ENCODE measurements around the gene CCL17. TPM values are rescaled to one million over a fixed set of nuclear protein-coding genes. Genes with fewer than 3 reads are reported as not detected.
A peak's percentile ranks its signal among the peaks of the same experiment; 100 is the strongest.
"Not testable (repeated sequence)": the region's sequence is repeated elsewhere in the genome, so short reads cannot be mapped to it uniquely, and the experiment has no call there.

CCL17 gene
- total and polyA plus RNA-seq, 2 donors = 32.6 to 38.6 TPM

GRCh38 chr16:57432989-57433388 is 28.4 kb downstream of the CCL17 start:
- WGBS = 96% methylated on average over 3 of the region's 3 CpGs
- Histone ChIP-seq H3K27ac (ENCODE audit: low read depth in 1 of 2, low read length in 1 of 2) (peak overlapping the region in 1 of 2 donors; percentile 81), H3K9me3 (ENCODE audit: control insufficient read depth in 2 of 2, insufficient read depth in 1 of 2, low read length in 1 of 2) (no peaks in the 10 kb centered on the region), H3K27me3 (ENCODE audit: control insufficient read depth in 2 of 2, insufficient read depth in 1 of 2, low read length in 1 of 2) (no peaks in the 10 kb centered on the region), H3K4me3 (ENCODE audit: low read length in 2 of 2) (no peak overlapping the region), H3K4me1 (ENCODE audit: control insufficient read depth in 2 of 2, insufficient read depth in 2 of 2, low read length in 2 of 2) (peaks cover 14 to 23% of the 10 kb centered on the region in 2 donors), H3K36me3 (ENCODE audit: control insufficient read depth in 2 of 2, insufficient read depth in 2 of 2, low read length in 1 of 2) (peaks cover 59 to 76% of the 10 kb centered on the region in 2 donors)
- DNase-seq (ENCODE audit: low read depth in 6 of 9, low spot score in 9 of 9) = peak in 1 of 9 donors; percentile 36

- no peak overlapping the region for H3K4me3 ChIP-seq (ENCODE audit: low read length in 2 of 2)
- H3K9me3 ChIP-seq (ENCODE audit: control insufficient read depth in 2 of 2, insufficient read depth in 1 of 2, low read length in 1 of 2) = peaks cover 0 to under 1% of the 10 kb centered on the region in 2 donors
- H3K36me3 ChIP-seq (ENCODE audit: control insufficient read depth in 2 of 2, insufficient read depth in 2 of 2, low read length in 1 of 2) = peaks cover 52 to 75% of the 10 kb centered on the region in 2 donors
- no peaks in the 10 kb centered on the region for H3K27me3 ChIP-seq (ENCODE audit: control insufficient read depth in 2 of 2, insufficient read depth in 1 of 2, low read length in 1 of 2)
- H3K4me1 ChIP-seq (ENCODE audit: control insufficient read depth in 2 of 2, insufficient read depth in 2 of 2, low read length in 2 of 2) = peaks cover 14 to 23% of the 10 kb centered on the region in 2 donors
- peak overlapping the region; percentile 6 to 76 for H3K27ac ChIP-seq (ENCODE audit: low read depth in 1 of 2, low read length in 1 of 2)
- DNase-seq (ENCODE audit: low read depth in 6 of 9, low spot score in 9 of 9) = peak in 7 of 9 donors; percentile 38 to 86 (median 65)
- WGBS = 25% methylated on average over 2 of the region's 2 CpGs
Measured at GRCh38 chr16:57434003-57434402, 29.4 kb downstream of the CCL17 start.

GRCh38 chr16:57435838-57436237 is 31.3 kb downstream of the CCL17 start:
- WGBS = 97% methylated on average over 1 of the region's 1 CpG
- H3K4me1 ChIP-seq (ENCODE audit: control insufficient read depth in 2 of 2, insufficient read depth in 2 of 2, low read length in 2 of 2) = peaks cover 14 to 23% of the 10 kb centered on the region in 2 donors
- peaks cover 49 to 72% of the 10 kb centered on the region in 2 donors for H3K36me3 ChIP-seq (ENCODE audit: control insufficient read depth in 2 of 2, insufficient read depth in 2 of 2, low read length in 1 of 2)
- no peak overlapping the region for H3K4me3 ChIP-seq (ENCODE audit: low read length in 2 of 2)
- H3K27me3 ChIP-seq (ENCODE audit: control insufficient read depth in 2 of 2, insufficient read depth in 1 of 2, low read length in 1 of 2) = no peaks in the 10 kb centered on the region
- H3K9me3 ChIP-seq (ENCODE audit: control insufficient read depth in 2 of 2, insufficient read depth in 1 of 2, low read length in 1 of 2) = peaks cover 2 to 13% of the 10 kb centered on the region in 2 donors
- peak overlapping the region in 1 of 2 donors; percentile 53 for H3K27ac ChIP-seq (ENCODE audit: low read depth in 1 of 2, low read length in 1 of 2)
- no peak for DNase-seq (ENCODE audit: low read depth in 6 of 9, low spot score in 9 of 9)

GRCh38 chr16:57439947-57440346 is 35.4 kb downstream of the CCL17 start:
- WGBS = over 99% methylated on average over 8 of the region's 8 CpGs
- not testable (repeated sequence) for H3K27ac ChIP-seq (ENCODE audit: low read depth in 1 of 2, low read length in 1 of 2); DNase-seq (ENCODE audit: low read depth in 6 of 9, low spot score in 9 of 9); H3K4me1 ChIP-seq (ENCODE audit: control insufficient read depth in 2 of 2, insufficient read depth in 2 of 2, low read length in 2 of 2); H3K27me3 ChIP-seq (ENCODE audit: control insufficient read depth in 2 of 2, insufficient read depth in 1 of 2, low read length in 1 of 2); H3K4me3 ChIP-seq (ENCODE audit: low read length in 2 of 2)
- Histone ChIP-seq H3K9me3 (ENCODE audit: control insufficient read depth in 2 of 2, insufficient read depth in 1 of 2, low read length in 1 of 2) (peaks cover 2 to 13% of the 10 kb centered on the region in 2 donors), H3K36me3 (ENCODE audit: control insufficient read depth in 2 of 2, insufficient read depth in 2 of 2, low read length in 1 of 2) (peaks cover 29 to 37% of the 10 kb centered on the region in 2 donors)

GRCh38 chr16:57440551-57440950 is 36.0 kb downstream of the CCL17 start:
- H3K4me3 ChIP-seq (ENCODE audit: low read length in 2 of 2); H3K4me1 ChIP-seq (ENCODE audit: control insufficient read depth in 2 of 2, insufficient read depth in 2 of 2, low read length in 2 of 2); DNase-seq (ENCODE audit: low read depth in 6 of 9, low spot score in 9 of 9); H3K27ac ChIP-seq (ENCODE audit: low read depth in 1 of 2, low read length in 1 of 2); H3K27me3 ChIP-seq (ENCODE audit: control insufficient read depth in 2 of 2, insufficient read depth in 1 of 2, low read length in 1 of 2): not testable (repeated sequence)
- Histone ChIP-seq H3K9me3 (ENCODE audit: control insufficient read depth in 2 of 2, insufficient read depth in 1 of 2, low read length in 1 of 2) (peaks cover 2 to 13% of the 10 kb centered on the region in 2 donors), H3K36me3 (ENCODE audit: control insufficient read depth in 2 of 2, insufficient read depth in 2 of 2, low read length in 1 of 2) (peaks cover 27 to 34% of the 10 kb centered on the region in 2 donors)
- WGBS = over 99% methylated on average over 8 of the region's 8 CpGs

- no peak for DNase-seq (ENCODE audit: low read depth in 6 of 9, low spot score in 9 of 9)
- Histone ChIP-seq H3K36me3 (ENCODE audit: control insufficient read depth in 2 of 2, insufficient read depth in 2 of 2, low read length in 1 of 2) (peaks cover 6 to 10% of the 10 kb centered on the region in 2 donors), H3K4me1 (ENCODE audit: control insufficient read depth in 2 of 2, insufficient read depth in 2 of 2, low read length in 2 of 2) (peaks cover 6 to 15% of the 10 kb centered on the region in 2 donors), H3K4me3 (ENCODE audit: low read length in 2 of 2) (no peak overlapping the region), H3K27ac (ENCODE audit: low read depth in 1 of 2, low read length in 1 of 2) (no peak overlapping the region), H3K27me3 (ENCODE audit: control insufficient read depth in 2 of 2, insufficient read depth in 1 of 2, low read length in 1 of 2) (no peaks in the 10 kb centered on the region), H3K9me3 (ENCODE audit: control insufficient read depth in 2 of 2, insufficient read depth in 1 of 2, low read length in 1 of 2) (peaks cover 2 to 10% of the 10 kb centered on the region in 2 donors)
- WGBS = 97% methylated on average over 3 of the region's 3 CpGs
Measured at GRCh38 chr16:57444711-57445110, 40.1 kb downstream of the CCL17 start.

- H3K27ac ChIP-seq (ENCODE audit: low read depth in 1 of 2, low read length in 1 of 2) = no peak overlapping the region
- no peaks in the 10 kb centered on the region for H3K27me3 ChIP-seq (ENCODE audit: control insufficient read depth in 2 of 2, insufficient read depth in 1 of 2, low read length in 1 of 2)
- no peak for DNase-seq (ENCODE audit: low read depth in 6 of 9, low spot score in 9 of 9)
- H3K9me3 ChIP-seq (ENCODE audit: control insufficient read depth in 2 of 2, insufficient read depth in 1 of 2, low read length in 1 of 2) = peaks cover 2 to 3% of the 10 kb centered on the region in 2 donors
- peaks cover 3 to 7% of the 10 kb centered on the region in 2 donors for H3K36me3 ChIP-seq (ENCODE audit: control insufficient read depth in 2 of 2, insufficient read depth in 2 of 2, low read length in 1 of 2)
- WGBS = 99% methylated on average over 2 of the region's 2 CpGs
- H3K4me3 ChIP-seq (ENCODE audit: low read length in 2 of 2) = no peak overlapping the region
- H3K4me1 ChIP-seq (ENCODE audit: control insufficient read depth in 2 of 2, insufficient read depth in 2 of 2, low read length in 2 of 2) = peaks cover 6 to 15% of the 10 kb centered on the region in 2 donors
Measured at GRCh38 chr16:57445510-57445909, 40.9 kb downstream of the CCL17 start.

- H3K9me3 ChIP-seq (ENCODE audit: control insufficient read depth in 2 of 2, insufficient read depth in 1 of 2, low read length in 1 of 2) = no peaks in the 10 kb centered on the region
- peak overlapping the region; percentile 79 to 97 for H3K4me3 ChIP-seq (ENCODE audit: low read length in 2 of 2)
- peak in 1 of 9 donors; percentile 18 for DNase-seq (ENCODE audit: low read depth in 6 of 9, low spot score in 9 of 9)
- H3K36me3 ChIP-seq (ENCODE audit: control insufficient read depth in 2 of 2, insufficient read depth in 2 of 2, low read length in 1 of 2) = peaks cover 2 to 6% of the 10 kb centered on the region in 2 donors
- WGBS = 9% methylated on average over 28 of the region's 28 CpGs
- H3K27me3 ChIP-seq (ENCODE audit: control insufficient read depth in 2 of 2, insufficient read depth in 1 of 2, low read length in 1 of 2) = no peaks in the 10 kb centered on the region
- H3K27ac ChIP-seq (ENCODE audit: low read depth in 1 of 2, low read length in 1 of 2) = peak overlapping the region; percentile 55 to 70
- H3K4me1 ChIP-seq (ENCODE audit: control insufficient read depth in 2 of 2, insufficient read depth in 2 of 2, low read length in 2 of 2) = peaks cover 6 to 15% of the 10 kb centered on the region in 2 donors
Measured at GRCh38 chr16:57446531-57447185, 42.1 kb downstream of the CCL17 start.

- WGBS = under 1% methylated on average over 68 of the region's 68 CpGs
- peak within 1 kb of the TSS; percentile 79 to 97 for H3K4me3 ChIP-seq (ENCODE audit: low read length in 2 of 2)
- no peaks in the 10 kb centered on the region for H3K9me3 ChIP-seq (ENCODE audit: control insufficient read depth in 2 of 2, insufficient read depth in 1 of 2, low read length in 1 of 2)
- H3K4me1 ChIP-seq (ENCODE audit: control insufficient read depth in 2 of 2, insufficient read depth in 2 of 2, low read length in 2 of 2) = peaks cover 6 to 15% of the 10 kb centered on the region in 2 donors
- peaks cover 9% of the 10 kb centered on the region in 2 donors for H3K36me3 ChIP-seq (ENCODE audit: control insufficient read depth in 2 of 2, insufficient read depth in 2 of 2, low read length in 1 of 2)
- peak; percentile 68 to 97 (median 92) for DNase-seq (ENCODE audit: low read depth in 6 of 9, low spot score in 9 of 9)
- no peaks in the 10 kb centered on the region for H3K27me3 ChIP-seq (ENCODE audit: control insufficient read depth in 2 of 2, insufficient read depth in 1 of 2, low read length in 1 of 2)
- H3K27ac ChIP-seq (ENCODE audit: low read depth in 1 of 2, low read length in 1 of 2) = peak within 1 kb of the TSS; percentile 70 to 83
Measured at GRCh38 chr16:57447186-57447962, 42.8 kb downstream of the CCL17 start, which contains the start of the genes CIAPIN1 and COQ9. Gene CIAPIN1, minus strand, starts transcription at chr16:57447385. Its CDS starts 6,457 bp downstream, at chr16:57440928. Gene COQ9, plus strand, starts transcription at chr16:57447479. Its CDS starts 27 bp downstream, at chr16:57447506.

Measured in thymus (tissue), 11 donors.